Left hindlimb (tissue), 1 donor: ENCODE data around the gene PUM1.
A peak's percentile ranks its signal among the peaks of the same experiment; 100 is the strongest.

Source experiments
- DNase-seq: peaks from one replicate; pipeline ENCODE4 v3.0.0-alpha.2; 2018

The PUM1 gene

GRCh38 chr1:30904962-30905335 lies 160.6 kb downstream of the PUM1 start:
- DNase-seq, result no peak

- peak; percentile 9 for DNase-seq
Observed at GRCh38 chr1:30904191-30904961, 161.1 kb downstream of the PUM1 start.

GRCh38 chr1:30903343-30904034 lies 162.0 kb downstream of the PUM1 start:
- peak; percentile 30 for DNase-seq

- DNase-seq, result peak; percentile 60
Observed at GRCh38 chr1:30902593-30903290, 162.8 kb downstream of the PUM1 start.

- DNase-seq, result peak; percentile 72
Observed at GRCh38 chr1:30901798-30902581, 163.5 kb downstream of the PUM1 start.

GRCh38 chr1:30900931-30901560 lies 164.5 kb downstream of the PUM1 start:
- DNase-seq, result peak; percentile 20

GRCh38 chr1:30900486-30900885 lies 165.0 kb downstream of the PUM1 start:
- DNase-seq, result peak; percentile 23

- DNase-seq, result no peak
Observed at GRCh38 chr1:30899577-30900389, 165.7 kb downstream of the PUM1 start.

- DNase-seq, result no peak
Observed at GRCh38 chr1:30898031-30898815, 167.3 kb downstream of the PUM1 start.

- DNase-seq, result no peak
Observed at GRCh38 chr1:30896905-30897304, 168.6 kb downstream of the PUM1 start.

GRCh38 chr1:30895944-30896660 lies 169.4 kb downstream of the PUM1 start:
- DNase-seq, result no peak

GRCh38 chr1:30895382-30895943 lies 170.1 kb downstream of the PUM1 start:
- DNase-seq, result no peak

GRCh38 chr1:30894508-30894973 lies 171.0 kb downstream of the PUM1 start:
- DNase-seq, result no peak

GRCh38 chr1:30893776-30894507 lies 171.6 kb downstream of the PUM1 start:
- no peak for DNase-seq

- no peak for DNase-seq
Observed at GRCh38 chr1:30892671-30893073, 172.8 kb downstream of the PUM1 start.

- DNase-seq, result no peak
Observed at GRCh38 chr1:30891227-30891552, 174.3 kb downstream of the PUM1 start.

GRCh38 chr1:30890502-30891226 lies 174.9 kb downstream of the PUM1 start:
- no peak for DNase-seq

- DNase-seq, result no peak
Observed at GRCh38 chr1:30889511-30889910, 176.0 kb downstream of the PUM1 start.
